Endodermal cell (in vitro differentiated cells): Measurements from ENCODE around the gene MMP25. TPM values are rescaled to one million over a fixed set of nuclear protein-coding genes. Genes with fewer than 3 reads are reported as not detected.

Experiments
- DNase-seq: peaks from one replicate; pipeline ENCODE4 v3.0.0-alpha.2; 2017
- H3K27ac ChIP-seq: 2 replicates; pipeline ENCODE4 v1.5.1; 2013; ENCODE audit warnings: mild to moderate bottlenecking, low read depth, low read length, moderate library complexity
- H3K27me3 ChIP-seq: 2 replicates; pipeline ENCODE4 v1.6.1; 2013; ENCODE audit warnings: mild to moderate bottlenecking, low read length, moderate library complexity; ENCODE audit not compliant: insufficient read depth, control insufficient read depth, poor library complexity, severe bottlenecking
- H3K36me3 ChIP-seq: 2 replicates; pipeline ENCODE4 v1.7.0; 2013; ENCODE audit warnings: mild to moderate bottlenecking, low read length, moderate library complexity; ENCODE audit not compliant: control insufficient read depth, insufficient read depth
- H3K4me1 ChIP-seq: one replicate; pipeline ENCODE4 v1.7.0; 2013; ENCODE audit warnings: low read length; ENCODE audit not compliant: control insufficient read depth, insufficient read depth
- H3K4me3 ChIP-seq: 2 replicates; pipeline ENCODE4 v1.5.1; 2013; ENCODE audit warnings: mild to moderate bottlenecking, low read length, moderate library complexity
- H3K9ac ChIP-seq: 2 replicates; pipeline ENCODE4 v1.6.1; 2013; ENCODE audit warnings: mild to moderate bottlenecking, low read length, moderate library complexity; ENCODE audit not compliant: poor library complexity, severe bottlenecking; ENCODE audit errors: extremely low read depth
- H3K9me3 ChIP-seq: 2 replicates; pipeline ENCODE4 v1.6.1; 2013; ENCODE audit warnings: mild to moderate bottlenecking, low read length, moderate library complexity; ENCODE audit not compliant: control insufficient read depth
- H3K27ac Mint-ChIP-seq: 2 replicates; pipeline ENCODE4 v1.8.0; 2020; ENCODE audit warnings: mixed read lengths
- H3K27me3 Mint-ChIP-seq: 2 replicates; pipeline ENCODE4 v1.8.0; 2021; ENCODE audit warnings: mild to moderate bottlenecking, mixed read lengths; ENCODE audit not compliant: insufficient read depth
- H3K36me3 Mint-ChIP-seq: 2 replicates; pipeline ENCODE4 v1.8.0; 2020; ENCODE audit warnings: low read depth, mixed read lengths
- H3K4me1 Mint-ChIP-seq: 2 replicates; pipeline ENCODE4 v1.8.0; 2020; ENCODE audit warnings: mixed read lengths
- H3K4me3 Mint-ChIP-seq: 2 replicates; pipeline ENCODE4 v1.8.0; 2020; ENCODE audit warnings: mild to moderate bottlenecking, moderate library complexity, mixed read lengths
- H3K9me3 Mint-ChIP-seq: 2 replicates; pipeline ENCODE4 v1.8.0; 2020; ENCODE audit warnings: mild to moderate bottlenecking, mixed read lengths
- WGBS, 2 experiments: methylation state at CpG; one replicate each; pipeline versions ENCODE4 v1.1.5 to v1.1.7; 2013; ENCODE audit warnings: missing lambda C conversion rate in 2 of 2, mixed read lengths in 1 of 2; ENCODE audit not compliant: insufficient coverage in 1 of 2, insufficient read length in 1 of 2; 5-methylcytosine and 5-hydroxymethylcytosine counted together
- total RNA-seq, 2 donors: library from RNA; stranded (reverse); fragmentation: NEBNext Ultra II Directional in 1 of 2; extraction: Animal tissue kit (Norgen Biotek cat#: 25700) in 1 of 2; gene quantifications; 2 replicates in 1 of 2; 3 replicates in 1 of 2; pipeline ENCODE4 v1.2.1, GENCODE V29; 2021
- TF ChIP-seq, protein P1 (sequence below): fragments of 200-600 bp; sonication (generic); conservative IDR thresholded peaks from 2 replicates; pipeline ENCODE4 v1.5.0; 2021; ENCODE audit warnings: antibody characterized with exemption, mild to moderate bottlenecking

MMP25 gene
- total RNA-seq, 2 donors from 2014 or later: 4.5 to 6.1 TPM

GRCh38 chr16:3030222-3031212, 15.8 kb upstream of the MMP25 start:
- peaks cover 21% of the 10 kb centered on the region for H3K36me3 Mint-ChIP-seq
- H3K27me3 ChIP-seq: peaks cover 34% of the 10 kb centered on the region
- H3K9ac ChIP-seq: no peak overlapping the region
- no peaks in the 10 kb centered on the region for H3K4me1 Mint-ChIP-seq
- H3K9me3 ChIP-seq: no peaks in the 10 kb centered on the region
- H3K4me3 ChIP-seq: no peak overlapping the region
- DNase-seq: peak; percentile 47
- TF ChIP-seq, protein P1, sequence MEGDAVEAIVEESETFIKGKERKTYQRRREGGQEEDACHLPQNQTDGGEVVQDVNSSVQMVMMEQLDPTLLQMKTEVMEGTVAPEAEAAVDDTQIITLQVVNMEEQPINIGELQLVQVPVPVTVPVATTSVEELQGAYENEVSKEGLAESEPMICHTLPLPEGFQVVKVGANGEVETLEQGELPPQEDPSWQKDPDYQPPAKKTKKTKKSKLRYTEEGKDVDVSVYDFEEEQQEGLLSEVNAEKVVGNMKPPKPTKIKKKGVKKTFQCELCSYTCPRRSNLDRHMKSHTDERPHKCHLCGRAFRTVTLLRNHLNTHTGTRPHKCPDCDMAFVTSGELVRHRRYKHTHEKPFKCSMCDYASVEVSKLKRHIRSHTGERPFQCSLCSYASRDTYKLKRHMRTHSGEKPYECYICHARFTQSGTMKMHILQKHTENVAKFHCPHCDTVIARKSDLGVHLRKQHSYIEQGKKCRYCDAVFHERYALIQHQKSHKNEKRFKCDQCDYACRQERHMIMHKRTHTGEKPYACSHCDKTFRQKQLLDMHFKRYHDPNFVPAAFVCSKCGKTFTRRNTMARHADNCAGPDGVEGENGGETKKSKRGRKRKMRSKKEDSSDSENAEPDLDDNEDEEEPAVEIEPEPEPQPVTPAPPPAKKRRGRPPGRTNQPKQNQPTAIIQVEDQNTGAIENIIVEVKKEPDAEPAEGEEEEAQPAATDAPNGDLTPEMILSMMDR: no peak
- 83 to 92% methylated on average over 12 to 33 of the region's 33 CpGs for WGBS, 2 experiments
- no peaks in the 10 kb centered on the region for H3K9me3 Mint-ChIP-seq
- no peak overlapping the region for H3K27ac Mint-ChIP-seq
- no peak overlapping the region for H3K27ac ChIP-seq
- peaks cover 19% of the 10 kb centered on the region for H3K36me3 ChIP-seq
- H3K4me1 ChIP-seq: no peaks in the 10 kb centered on the region
- peaks cover 49% of the 10 kb centered on the region for H3K27me3 Mint-ChIP-seq
- H3K4me3 Mint-ChIP-seq: no peak overlapping the region

DNA sequence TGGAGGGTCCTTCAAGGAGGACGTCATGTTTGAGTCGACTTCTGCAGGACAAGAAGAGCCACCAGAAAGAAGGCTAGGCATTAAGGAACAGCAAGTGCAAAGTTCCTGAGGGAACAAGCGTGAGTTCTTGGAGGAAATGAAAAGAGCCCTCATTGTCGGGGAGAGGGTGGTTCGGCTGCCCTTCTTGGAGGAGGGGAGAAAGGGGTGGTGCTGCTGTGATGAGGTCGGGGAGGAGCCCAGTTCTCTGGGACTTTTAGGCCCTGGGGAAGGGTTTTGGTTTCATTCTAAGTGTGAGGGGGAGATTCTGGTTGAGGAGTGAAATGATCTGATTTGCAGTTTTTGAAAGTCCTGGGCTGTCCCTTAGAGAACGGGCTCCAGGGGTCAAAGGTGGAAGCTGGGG, 13.7 kb upstream of the MMP25 start:
- Histone ChIP-seq H3K9me3 (no peaks in the 10 kb centered on the region), H3K4me1 (no peaks in the 10 kb centered on the region), H3K27ac (no peak overlapping the region), H3K36me3 (no peaks in the 10 kb centered on the region), H3K27me3 (peaks cover 55% of the 10 kb centered on the region), H3K9ac (no peak overlapping the region), H3K4me3 (no peak overlapping the region)
- H3K27ac Mint-ChIP-seq: no peak overlapping the region
- peaks cover 62% of the 10 kb centered on the region for H3K27me3 Mint-ChIP-seq
- WGBS, 2 experiments: 80 to 85% methylated on average over 3 to 7 of the region's 7 CpGs
- DNase-seq: no peak
- H3K4me3 Mint-ChIP-seq: no peak overlapping the region
- H3K4me1 Mint-ChIP-seq: no peaks in the 10 kb centered on the region
- TF ChIP-seq, protein P1: no peak
- H3K9me3 Mint-ChIP-seq: no peaks in the 10 kb centered on the region
- H3K36me3 Mint-ChIP-seq: peaks cover 4% of the 10 kb centered on the region

DNA sequence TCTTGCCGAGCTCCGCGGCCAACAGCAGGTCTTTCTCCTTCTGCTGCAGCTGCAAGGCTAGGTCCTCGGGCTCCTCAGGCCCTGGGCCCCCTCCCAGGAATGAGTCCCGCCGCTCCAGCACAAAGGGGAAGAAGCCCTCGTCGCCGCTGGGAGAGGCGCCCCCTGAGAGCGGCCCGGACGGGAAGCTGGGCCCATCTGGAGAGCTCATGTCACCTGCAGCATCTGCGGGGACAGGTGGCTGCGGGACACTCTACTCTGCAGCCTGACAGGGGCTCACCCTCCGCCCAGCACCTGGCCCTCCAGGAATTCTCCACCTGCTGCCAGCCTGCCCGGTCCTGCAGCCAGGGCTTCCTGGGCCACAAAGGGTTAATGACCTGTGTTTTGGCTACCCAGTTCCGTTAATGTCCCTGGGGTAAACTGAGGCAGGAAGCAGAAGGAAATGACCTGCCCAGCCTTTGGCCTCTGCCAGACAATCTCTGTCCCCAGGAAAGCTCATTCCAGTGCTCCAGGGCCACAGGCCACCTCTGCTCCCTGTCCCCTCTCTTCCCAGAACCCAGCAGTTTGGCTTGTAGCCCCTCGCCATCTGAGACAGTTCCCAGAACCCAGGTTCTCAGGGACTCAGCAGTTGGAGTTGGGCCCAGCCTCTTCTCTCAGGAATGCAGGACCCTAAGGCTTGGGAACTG, 10.9 kb upstream of the MMP25 start:
- Mint-ChIP-seq H3K36me3 (peaks cover 2% of the 10 kb centered on the region), H3K27me3 (peaks cover 61% of the 10 kb centered on the region), H3K9me3 (no peaks in the 10 kb centered on the region), H3K4me3 (peak overlapping the region; percentile 49), H3K4me1 (no peaks in the 10 kb centered on the region), H3K27ac (no peak overlapping the region)
- Histone ChIP-seq H3K36me3 (no peaks in the 10 kb centered on the region), H3K4me1 (no peaks in the 10 kb centered on the region), H3K4me3 (no peak overlapping the region), H3K27ac (no peak overlapping the region), H3K9ac (no peak overlapping the region), H3K27me3 (peaks cover 67% of the 10 kb centered on the region), H3K9me3 (no peaks in the 10 kb centered on the region)
- TF ChIP-seq, protein P1: no peak
- 72 to 75% methylated on average over 9 to 19 of the region's 19 CpGs for WGBS, 2 experiments
- peak; percentile 48 for DNase-seq
